Liver (tissue), 3 donors: ENCODE data around the gene SLC27A3.

Experiments used
- ATF3 ChIP-seq: IDR thresholded peaks from 2 replicates; pipeline ENCODE4 v1.6.1; 2016; ENCODE audit warnings: antibody characterized with exemption
- CTCF ChIP-seq: fragments of 150-350 bp; IDR thresholded peaks from 2 replicates; pipeline ENCODE4 v1.5.1; 2017; ENCODE audit warnings: improper control_type of control experiment, low read depth, low read length; ENCODE audit not compliant: missing input control
- EGR1 ChIP-seq, 2 donors: IDR thresholded peaks; 2 replicates each; pipeline ENCODE4 v1.6.1; 2016 to 2018; ENCODE audit warnings: antibody characterized with exemption in 2 of 2, low read depth in 2 of 2
- GABPA ChIP-seq, 2 donors: IDR thresholded peaks in 1 of 2; conservative IDR thresholded peaks in 1 of 2; 2 replicates each; pipeline ENCODE4 v1.6.1; 2016; ENCODE audit warnings: antibody characterized with exemption in 2 of 2, mild to moderate bottlenecking in 1 of 2, moderate library complexity in 1 of 2
- JUND ChIP-seq, 2 donors: IDR thresholded peaks; 2 replicates each; pipeline ENCODE4 v1.6.1; 2016; ENCODE audit warnings: antibody characterized with exemption in 2 of 2
- MAX ChIP-seq: IDR thresholded peaks from 2 replicates; pipeline ENCODE4 v1.6.1; 2016; ENCODE audit warnings: antibody characterized with exemption
- RAD21 ChIP-seq, 2 donors: IDR thresholded peaks; 2 replicates each; pipeline ENCODE4 v1.6.1; 2016; ENCODE audit warnings: antibody characterized with exemption in 2 of 2, mild to moderate bottlenecking in 2 of 2
- REST ChIP-seq: IDR thresholded peaks from 2 replicates; pipeline ENCODE4 v1.6.1; 2016; ENCODE audit warnings: antibody characterized with exemption, mild to moderate bottlenecking
- TAF1 ChIP-seq: conservative IDR thresholded peaks from 2 replicates; pipeline ENCODE4 v1.6.1; 2016; ENCODE audit warnings: antibody characterized with exemption, mild to moderate bottlenecking
- ZBTB33 ChIP-seq: IDR thresholded peaks from 2 replicates; pipeline ENCODE4 v1.6.1; 2016; ENCODE audit warnings: antibody characterized with exemption
- donor health status: healthy.
- donor health status: healthy.

GRCh38 chr1:153771841-153772593, 3.2 kb upstream of the SLC27A3 start:
- peak; percentile 29 for TF ChIP-seq CTCF
- TF ChIP-seq ZBTB33: no peak
- no peak for TF ChIP-seq TAF1
- TF ChIP-seq ATF3: no peak
- TF ChIP-seq MAX: no peak
- no peak for TF ChIP-seq GABPA (IDR thresholded peaks at IDR 0.05 in 1 of 2, conservative IDR thresholded peaks at IDR 0.05 in 1 of 2)
- TF ChIP-seq RAD21 (IDR thresholded peaks at IDR 0.05): peak; percentile 29 to 71
- no peak for TF ChIP-seq JUND (IDR thresholded peaks at IDR 0.05)
- TF ChIP-seq REST: no peak
- TF ChIP-seq EGR1 (IDR thresholded peaks at IDR 0.05; ENCODE audit: low read depth in 2 of 2): no peak
